HG03060 (cell line): ENCODE results near the gene EHMT1.

Source experiments
- ATAC-seq: cut with Tn5 transposase; IDR thresholded peaks from one replicate; pipeline ENCODE4 v1.9.1; 2021; ENCODE audit warnings: low read depth, moderate number of reproducible peaks; ENCODE audit not compliant: unreplicated experiment

Gene EHMT1

GRCh38 chr9:137671196-137671538 is 52.4 kb downstream of the EHMT1 start:
- ATAC-seq = no peak

- ATAC-seq = no peak
Measured at GRCh38 chr9:137671721-137672120, 52.9 kb downstream of the EHMT1 start.

- peak; percentile 47 for ATAC-seq
Measured at GRCh38 chr9:137672907-137673791, 54.3 kb downstream of the EHMT1 start.

GRCh38 chr9:137673886-137674285 is 55.1 kb downstream of the EHMT1 start:
- no peak for ATAC-seq

GRCh38 chr9:137674307-137674975 is 55.6 kb downstream of the EHMT1 start:
- ATAC-seq = no peak

- no peak for ATAC-seq
Measured at GRCh38 chr9:137674976-137675320, 56.1 kb downstream of the EHMT1 start.

GRCh38 chr9:137676998-137677397 is 58.2 kb downstream of the EHMT1 start:
- ATAC-seq = no peak

- no peak for ATAC-seq
Measured at GRCh38 chr9:137678202-137678601, 59.4 kb downstream of the EHMT1 start.

- ATAC-seq = no peak
Measured at GRCh38 chr9:137679249-137679648, 60.4 kb downstream of the EHMT1 start.

- no peak for ATAC-seq
Measured at GRCh38 chr9:137679695-137680305, 61.0 kb downstream of the EHMT1 start.

- no peak for ATAC-seq
Measured at GRCh38 chr9:137680444-137681358, 61.9 kb downstream of the EHMT1 start.

GRCh38 chr9:137682428-137683105 is 63.8 kb downstream of the EHMT1 start:
- ATAC-seq = no peak

GRCh38 chr9:137683262-137683864 is 64.6 kb downstream of the EHMT1 start:
- no peak for ATAC-seq

- ATAC-seq = no peak
Measured at GRCh38 chr9:137685035-137685740, 66.4 kb downstream of the EHMT1 start.

- no peak for ATAC-seq
Measured at GRCh38 chr9:137685741-137686420, 67.1 kb downstream of the EHMT1 start.

GRCh38 chr9:137688261-137688660 is 69.5 kb downstream of the EHMT1 start:
- ATAC-seq = no peak

GRCh38 chr9:137688725-137689124 is 69.9 kb downstream of the EHMT1 start:
- ATAC-seq = no peak

GRCh38 chr9:137689745-137690529 is 71.1 kb downstream of the EHMT1 start:
- ATAC-seq = no peak
